ENCODE measurements around the gene PIK3CB. TPM values are rescaled to one million over a fixed set of nuclear protein-coding genes. Genes with fewer than 3 reads are reported as not detected.

The PIK3CB gene
- total and polyA plus RNA-seq, 2 of the 8 experiments (the other 6 are each of a cell fraction or from before 2014, with no cell fraction given) = 8.3 to 35.2 TPM

DNA sequence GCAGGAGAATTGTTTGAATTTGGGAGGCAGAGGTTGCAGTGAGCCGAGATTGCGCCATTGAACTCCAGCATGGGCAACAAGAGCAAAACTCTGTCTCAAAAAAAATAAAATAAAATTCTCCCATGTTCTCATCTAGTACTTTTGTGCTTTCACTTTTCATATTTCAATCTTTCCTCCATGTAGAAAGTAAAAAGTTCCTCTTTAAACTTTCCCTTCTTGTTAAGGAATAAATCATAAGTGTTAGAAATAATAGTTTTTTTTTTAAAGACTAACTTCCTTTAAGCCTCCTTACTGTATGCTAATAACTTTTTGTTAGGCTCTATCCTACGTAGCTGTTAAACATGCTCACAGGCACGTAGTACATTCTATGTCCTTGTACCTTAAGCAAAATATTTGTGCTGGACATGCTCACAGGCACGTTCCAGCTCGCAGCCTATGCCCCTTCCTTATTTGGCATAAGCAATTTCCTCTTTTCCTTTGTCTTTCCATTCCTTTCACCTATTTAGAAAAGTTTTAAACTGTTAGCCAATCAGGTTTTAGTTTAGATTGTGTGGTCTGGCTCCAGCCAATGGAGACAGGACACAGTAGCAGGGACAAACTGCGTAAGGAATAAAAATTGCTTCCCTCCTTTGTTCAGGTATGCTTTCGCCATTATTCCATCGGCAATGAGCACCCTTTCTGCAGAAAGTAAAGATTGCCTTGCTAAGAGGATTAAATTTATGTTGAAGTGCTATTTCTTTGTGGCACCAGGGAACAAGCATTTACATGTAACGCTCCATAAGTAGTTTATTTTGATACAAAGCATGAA is 38.9 kb upstream of the PIK3CB start (continued):
- TF ChIP-seq EZH2 (IDR thresholded peaks at IDR 0.05; ENCODE audit: low read depth, low read length, severe bottlenecking) (no peak), RAD21 (IDR thresholded peaks at IDR 0.05 in 1 of 2, conservative IDR thresholded peaks at IDR 0.05 in 1 of 2; ENCODE audit: low read depth in 2 of 2, low read length in 2 of 2) (no peak), ASH2L (IDR thresholded peaks at IDR 0.05; ENCODE audit: low read length) (no peak)
